Measurements from ENCODE around the gene GET4. TPM values are rescaled to one million over a fixed set of nuclear protein-coding genes. Genes with fewer than 3 reads are reported as not detected.

Gene GET4
- total RNA-seq, 4 donors from 2014 or later: 18.4 to 34.8 (median 28.7) TPM

DNA sequence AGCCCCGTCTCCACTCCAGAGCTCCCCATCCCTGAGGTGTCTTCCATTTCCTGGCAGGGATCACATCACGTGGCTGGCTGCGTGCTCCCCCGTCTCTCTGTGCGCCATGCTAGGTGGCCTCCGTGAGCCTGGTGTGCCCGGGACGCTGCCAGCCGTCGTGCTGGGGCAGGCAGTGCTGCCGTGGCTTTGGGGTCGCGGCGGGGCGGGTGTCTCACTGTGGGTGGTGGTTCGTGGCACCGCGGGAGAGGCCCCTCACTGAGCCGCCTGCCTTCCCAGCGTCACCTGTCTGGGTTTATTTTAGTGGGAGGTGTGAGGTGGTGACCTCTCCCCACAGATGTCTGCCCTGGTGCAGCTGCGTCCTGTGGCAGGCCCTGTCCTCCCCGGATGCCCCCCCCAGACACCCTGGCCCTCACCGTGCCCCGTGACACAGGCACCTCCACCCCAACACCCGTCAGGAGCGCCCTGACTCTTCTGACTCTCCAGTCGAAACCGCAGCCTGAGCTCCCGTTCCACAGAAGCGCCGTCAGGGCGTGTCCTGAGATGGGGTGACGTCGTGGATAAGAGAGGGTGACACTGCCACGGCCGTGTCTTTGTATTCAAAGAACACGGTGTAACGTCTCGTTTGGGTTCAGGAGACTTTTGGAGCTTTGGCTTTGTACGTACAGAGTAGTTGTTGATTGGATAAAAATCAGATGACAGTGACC is 18.0 kb downstream of the GET4 start:
- Histone ChIP-seq H3K36me3 (peaks cover 0 to 92% of the 10 kb centered on the region in 2 donors), H3K4me3 (no peak overlapping the region), H3K9me3 (no peaks in the 10 kb centered on the region), H3K27ac (no peak overlapping the region), H3K27me3 (no peaks in the 10 kb centered on the region), H3K4me1 (peaks cover 0 to 13% (median 6%) of the 10 kb centered on the region in 3 donors)
- TF ChIP-seq, protein P1, sequence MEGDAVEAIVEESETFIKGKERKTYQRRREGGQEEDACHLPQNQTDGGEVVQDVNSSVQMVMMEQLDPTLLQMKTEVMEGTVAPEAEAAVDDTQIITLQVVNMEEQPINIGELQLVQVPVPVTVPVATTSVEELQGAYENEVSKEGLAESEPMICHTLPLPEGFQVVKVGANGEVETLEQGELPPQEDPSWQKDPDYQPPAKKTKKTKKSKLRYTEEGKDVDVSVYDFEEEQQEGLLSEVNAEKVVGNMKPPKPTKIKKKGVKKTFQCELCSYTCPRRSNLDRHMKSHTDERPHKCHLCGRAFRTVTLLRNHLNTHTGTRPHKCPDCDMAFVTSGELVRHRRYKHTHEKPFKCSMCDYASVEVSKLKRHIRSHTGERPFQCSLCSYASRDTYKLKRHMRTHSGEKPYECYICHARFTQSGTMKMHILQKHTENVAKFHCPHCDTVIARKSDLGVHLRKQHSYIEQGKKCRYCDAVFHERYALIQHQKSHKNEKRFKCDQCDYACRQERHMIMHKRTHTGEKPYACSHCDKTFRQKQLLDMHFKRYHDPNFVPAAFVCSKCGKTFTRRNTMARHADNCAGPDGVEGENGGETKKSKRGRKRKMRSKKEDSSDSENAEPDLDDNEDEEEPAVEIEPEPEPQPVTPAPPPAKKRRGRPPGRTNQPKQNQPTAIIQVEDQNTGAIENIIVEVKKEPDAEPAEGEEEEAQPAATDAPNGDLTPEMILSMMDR (IDR thresholded peaks at IDR 0.05): no peak
- no peak for TF ChIP-seq POLR2A (IDR thresholded peaks at IDR 0.05)
- TF ChIP-seq EP300 (IDR thresholded peaks at IDR 0.05): no peak
- no peak for TF ChIP-seq POLR2AphosphoS5 (IDR thresholded peaks at IDR 0.05)
- WGBS, 2 donors (ENCODE audit: low coverage in 1 of 2): 84 to 98% methylated on average over 11 to 20 of the region's 40 CpGs
- no peak for ATAC-seq

DNA sequence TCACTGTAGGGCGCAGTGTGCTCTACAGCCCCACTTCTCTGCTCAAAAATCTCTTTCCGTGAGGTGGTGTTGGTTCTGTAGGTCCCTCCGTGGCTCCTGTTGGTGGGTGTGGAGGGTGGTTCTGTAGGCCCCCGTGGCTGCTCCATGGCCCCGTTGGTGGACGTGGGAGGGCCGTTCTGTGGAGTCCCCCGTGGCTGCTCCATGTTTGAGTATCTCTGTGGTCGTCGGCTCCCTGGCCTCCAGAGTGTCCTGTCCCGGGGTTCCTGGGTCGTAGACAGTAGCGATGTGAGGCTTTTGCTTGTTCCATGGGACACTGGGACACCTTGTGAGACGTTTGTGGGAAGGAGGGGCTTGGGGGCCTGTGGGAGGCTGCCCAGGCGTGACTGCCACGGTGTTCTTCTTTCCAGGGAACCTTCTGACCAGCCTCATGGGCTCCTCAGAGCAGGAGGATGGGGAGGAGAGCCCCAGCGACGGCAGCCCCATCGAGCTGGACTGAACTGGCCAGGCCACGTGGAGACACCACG is 18.6 kb downstream of the GET4 start:
- TF ChIP-seq, protein P1 (IDR thresholded peaks at IDR 0.05): no peak
- TF ChIP-seq EP300 (IDR thresholded peaks at IDR 0.05) (no peak), POLR2AphosphoS5 (IDR thresholded peaks at IDR 0.05) (no peak), POLR2A (IDR thresholded peaks at IDR 0.05) (no peak)
- Histone ChIP-seq H3K4me1 (peaks cover 0 to 13% (median 6%) of the 10 kb centered on the region in 3 donors), H3K4me3 (no peak overlapping the region), H3K9me3 (no peaks in the 10 kb centered on the region), H3K27me3 (no peaks in the 10 kb centered on the region), H3K36me3 (peaks cover 0 to 97% of the 10 kb centered on the region in 2 donors), H3K27ac (no peak overlapping the region)
- ATAC-seq: no peak
- 78 to 100% methylated on average over 1 to 3 of the region's 21 CpGs for WGBS, 2 donors (ENCODE audit: low coverage in 1 of 2)

DNA sequence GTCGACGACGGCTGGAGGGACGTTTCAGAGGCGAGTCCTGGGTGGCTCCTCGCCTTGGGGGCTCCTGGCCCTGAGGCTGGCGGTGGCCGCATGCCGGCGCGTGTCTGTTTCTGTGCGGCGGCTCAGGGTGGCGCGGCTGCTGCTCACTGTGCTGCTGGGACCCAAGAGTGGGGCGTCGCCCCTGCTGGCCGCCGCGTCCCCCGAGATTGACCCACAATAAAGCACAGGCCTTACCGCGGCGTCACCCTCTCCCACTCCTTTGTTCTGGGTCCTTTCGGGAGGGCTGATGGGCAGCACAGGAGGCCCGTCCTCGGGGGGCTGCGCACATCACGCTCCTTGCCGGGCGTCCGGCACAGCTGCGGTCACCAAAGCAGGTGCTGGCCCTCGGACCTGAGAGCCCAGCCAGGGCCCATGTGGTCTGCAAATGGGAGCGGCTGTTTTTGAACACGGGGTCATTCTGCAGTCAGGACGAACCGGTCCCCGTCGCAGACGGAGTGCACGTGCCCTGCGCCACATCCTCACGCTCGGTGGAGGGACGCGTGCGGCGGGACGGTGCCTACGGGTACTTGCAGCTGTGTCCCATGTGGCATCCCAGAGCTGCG is 19.2 kb downstream of the GET4 start:
- TF ChIP-seq, protein P1 (IDR thresholded peaks at IDR 0.05): no peak
- TF ChIP-seq POLR2AphosphoS5 (IDR thresholded peaks at IDR 0.05) (no peak), POLR2A (IDR thresholded peaks at IDR 0.05) (no peak), EP300 (IDR thresholded peaks at IDR 0.05) (no peak)
- WGBS, 2 donors (ENCODE audit: low coverage in 1 of 2): 80 to 100% methylated on average over 1 to 6 of the region's 52 CpGs
- Histone ChIP-seq H3K36me3 (peaks cover 0 to 97% of the 10 kb centered on the region in 2 donors), H3K4me1 (peaks cover 0 to 13% (median 6%) of the 10 kb centered on the region in 3 donors), H3K4me3 (no peak overlapping the region), H3K9me3 (no peaks in the 10 kb centered on the region), H3K27ac (no peak overlapping the region), H3K27me3 (no peaks in the 10 kb centered on the region)
- ATAC-seq: no peak

DNA sequence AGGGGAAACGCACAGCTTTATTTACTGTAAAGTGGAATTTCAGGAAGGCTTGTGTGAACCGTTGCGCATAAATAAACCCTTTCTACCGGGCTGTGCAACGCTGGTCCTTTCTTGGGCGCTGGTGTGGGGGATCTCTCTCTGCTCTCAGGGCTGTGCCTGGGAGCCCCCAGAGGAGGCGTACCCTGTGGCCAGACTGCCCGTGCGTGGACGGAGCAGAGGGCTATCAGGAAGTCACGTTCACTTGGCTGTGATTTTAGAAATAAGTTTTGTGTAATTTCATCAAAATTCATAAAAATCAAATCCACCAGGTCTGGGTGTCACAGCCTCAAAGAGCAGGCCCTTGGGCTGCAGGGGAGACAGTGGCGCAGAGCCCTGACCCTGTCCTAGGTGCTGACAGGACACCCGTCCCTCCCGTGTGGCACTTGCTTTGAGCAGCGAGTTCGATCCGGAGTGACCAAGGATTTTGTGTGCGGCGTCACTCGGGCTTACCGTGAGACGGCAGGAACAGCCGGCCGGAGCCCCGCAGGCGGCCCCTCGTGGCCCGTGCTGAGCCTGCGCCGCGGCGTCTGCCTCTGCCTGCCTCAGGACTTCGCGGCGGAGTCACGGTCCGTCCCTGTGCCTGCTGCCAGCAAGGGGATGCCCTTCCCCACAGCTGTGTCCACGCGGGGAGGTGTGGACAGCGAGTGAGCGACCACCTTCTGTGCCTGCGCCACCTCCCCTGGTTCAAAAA is 20.2 kb downstream of the GET4 start:
- H3K36me3 ChIP-seq: peaks cover 0 to 87% of the 10 kb centered on the region in 2 donors
- no peak for ATAC-seq
- H3K9me3 ChIP-seq: no peaks in the 10 kb centered on the region
- 84 to 100% methylated on average over 2 to 11 of the region's 42 CpGs for WGBS, 2 donors (ENCODE audit: low coverage in 1 of 2)
- TF ChIP-seq EP300 (IDR thresholded peaks at IDR 0.05): no peak
- TF ChIP-seq, protein P1 (IDR thresholded peaks at IDR 0.05): no peak
- TF ChIP-seq POLR2AphosphoS5 (IDR thresholded peaks at IDR 0.05): no peak
- TF ChIP-seq POLR2A (IDR thresholded peaks at IDR 0.05): no peak
- H3K4me1 ChIP-seq: peaks cover 0 to 23% (median 12%) of the 10 kb centered on the region in 3 donors
- no peaks in the 10 kb centered on the region for H3K27me3 ChIP-seq
- H3K27ac ChIP-seq: no peak overlapping the region
- no peak overlapping the region for H3K4me3 ChIP-seq

Measured in gastroesophageal sphincter (tissue), 4 donors.